GM21723 (cell line): ENCODE measurements around the gene ADCYAP1R1.

ENCODE experiments used
- ATAC-seq: cut with Tn5 transposase; IDR thresholded peaks from one replicate; pipeline ENCODE4 v1.9.1; 2021; ENCODE audit warnings: mild to moderate bottlenecking, moderate library complexity; ENCODE audit not compliant: unreplicated experiment

Gene ADCYAP1R1

DNA sequence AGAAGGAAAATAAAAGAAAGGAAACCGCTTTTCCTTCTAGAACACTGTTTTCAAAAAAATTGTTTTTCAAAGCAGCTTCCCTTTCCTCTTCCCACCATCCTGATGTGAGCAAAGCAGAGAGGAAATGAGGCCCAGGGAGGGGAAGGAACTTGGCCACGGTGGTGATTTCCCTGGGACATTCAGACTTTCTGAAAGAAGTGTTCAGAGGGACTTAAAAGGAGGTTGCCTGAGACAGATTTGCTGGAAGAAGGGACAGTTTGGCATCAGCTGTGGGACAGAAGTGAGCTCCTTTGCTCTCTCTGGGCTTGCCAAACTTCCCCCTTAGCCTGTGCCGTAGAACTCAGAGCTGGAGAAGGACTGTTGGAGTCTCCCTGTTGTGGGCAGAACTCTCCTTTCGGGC, 30.3 kb downstream of the ADCYAP1R1 start:
- no peak for ATAC-seq

DNA sequence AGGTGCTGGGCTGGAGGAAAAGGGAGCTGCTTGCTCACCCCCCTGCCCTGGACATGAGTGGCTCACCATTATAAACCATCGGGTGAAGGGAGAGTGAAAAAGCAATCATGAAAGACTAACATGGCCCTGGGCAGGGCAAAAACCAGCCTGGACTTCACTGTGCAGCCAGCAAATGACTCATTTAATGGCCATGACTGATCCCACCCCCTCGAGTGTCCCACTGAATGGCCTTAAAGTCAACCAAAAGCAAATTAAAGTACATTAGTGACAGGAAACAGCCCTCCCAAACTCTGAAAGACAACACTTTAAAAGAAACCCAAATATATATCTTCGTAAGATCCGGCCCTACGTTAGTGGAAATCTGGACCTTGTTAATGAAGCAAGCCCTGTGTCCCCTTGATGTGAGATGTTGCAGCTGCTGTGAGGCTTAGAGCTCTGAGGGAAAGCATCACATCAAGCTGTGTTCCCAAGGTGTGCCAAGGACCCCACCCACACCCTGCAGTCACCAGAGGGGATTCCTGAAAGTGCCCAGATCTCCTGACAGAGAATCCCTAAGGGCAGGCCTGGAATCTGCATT, 31.2 kb downstream of the ADCYAP1R1 start:
- ATAC-seq: no peak

DNA sequence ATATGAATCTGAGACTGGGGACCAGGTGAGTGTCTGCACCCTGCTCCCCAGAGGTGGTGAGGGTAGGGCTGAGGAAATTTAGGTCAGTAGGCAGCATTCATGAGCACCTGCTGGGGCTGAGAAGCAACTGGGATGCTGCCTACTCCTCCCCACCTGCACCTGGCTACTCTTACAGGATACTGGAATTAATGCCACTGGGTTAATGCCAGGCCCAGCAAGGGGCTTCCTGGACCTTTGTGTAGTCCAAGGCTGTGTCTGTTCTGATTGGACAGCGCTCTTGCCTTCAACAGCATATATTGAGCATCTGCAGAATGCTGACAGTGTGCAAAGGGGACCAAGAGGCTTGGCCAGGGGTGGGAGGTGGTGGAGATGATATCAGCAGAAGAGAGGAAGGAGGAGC, 32.1 kb downstream of the ADCYAP1R1 start:
- ATAC-seq: no peak

DNA sequence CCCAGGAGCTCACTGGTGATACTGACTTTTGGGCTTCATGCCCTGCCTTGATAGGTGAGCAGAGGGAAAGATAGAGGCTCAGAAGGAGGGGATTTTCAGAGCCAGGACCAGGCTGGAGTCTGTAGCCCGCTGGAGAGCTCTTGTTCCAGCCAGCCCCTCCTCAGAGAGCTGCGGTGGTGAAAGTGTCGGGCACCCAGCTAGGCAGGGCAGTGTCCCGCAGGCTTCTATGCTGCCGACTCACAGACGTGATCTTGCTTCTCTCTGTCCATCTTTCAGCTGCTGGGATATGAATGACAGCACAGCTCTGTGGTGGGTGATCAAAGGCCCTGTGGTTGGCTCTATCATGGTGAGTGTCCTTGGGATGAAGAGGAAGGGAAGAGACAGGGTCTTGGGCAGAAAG, 35.2 kb downstream of the ADCYAP1R1 start:
- ATAC-seq: no peak

DNA sequence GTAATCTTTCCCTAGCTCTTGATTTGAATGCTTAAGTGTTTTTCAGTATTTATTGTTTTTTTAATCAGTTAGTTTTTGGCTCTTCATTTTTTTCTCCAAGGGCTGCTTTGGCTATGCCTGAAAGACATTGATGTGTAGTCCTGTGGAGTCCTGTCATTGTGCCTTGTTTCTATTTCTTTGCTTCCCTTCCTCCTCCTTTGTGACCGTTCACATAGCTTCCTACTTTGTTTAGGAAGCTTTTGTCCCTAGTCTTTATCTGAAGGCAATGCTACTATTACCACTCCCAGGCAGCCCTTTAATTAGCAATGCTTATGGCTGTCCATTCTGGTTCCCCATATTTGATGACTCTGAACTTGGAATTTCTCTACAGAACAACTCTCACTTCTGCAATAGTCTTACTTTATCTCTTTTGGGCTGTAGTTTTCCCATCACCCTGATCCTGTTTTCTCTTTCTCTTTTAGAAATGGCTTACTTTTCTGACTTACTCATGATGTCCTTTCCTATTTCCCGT, 39.9 kb downstream of the ADCYAP1R1 start:
- ATAC-seq: no peak

DNA sequence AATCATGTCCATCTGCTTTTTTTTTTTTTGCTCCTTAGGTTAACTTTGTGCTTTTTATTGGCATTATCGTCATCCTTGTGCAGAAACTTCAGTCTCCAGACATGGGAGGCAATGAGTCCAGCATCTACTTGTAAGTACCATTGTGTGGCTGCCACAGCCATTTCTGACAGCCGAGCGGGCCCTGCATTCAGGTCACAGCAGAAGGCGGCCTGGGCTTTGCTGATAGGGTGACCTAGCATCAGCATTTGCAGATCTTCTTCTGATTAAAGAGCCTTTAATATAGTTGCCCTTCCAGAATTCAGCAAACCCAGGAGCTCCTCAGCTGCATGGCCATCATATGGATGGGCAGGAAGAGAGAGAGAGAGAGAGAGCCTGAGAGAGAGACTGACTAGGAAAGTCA, 40.5 kb downstream of the ADCYAP1R1 start:
- ATAC-seq: no peak

DNA sequence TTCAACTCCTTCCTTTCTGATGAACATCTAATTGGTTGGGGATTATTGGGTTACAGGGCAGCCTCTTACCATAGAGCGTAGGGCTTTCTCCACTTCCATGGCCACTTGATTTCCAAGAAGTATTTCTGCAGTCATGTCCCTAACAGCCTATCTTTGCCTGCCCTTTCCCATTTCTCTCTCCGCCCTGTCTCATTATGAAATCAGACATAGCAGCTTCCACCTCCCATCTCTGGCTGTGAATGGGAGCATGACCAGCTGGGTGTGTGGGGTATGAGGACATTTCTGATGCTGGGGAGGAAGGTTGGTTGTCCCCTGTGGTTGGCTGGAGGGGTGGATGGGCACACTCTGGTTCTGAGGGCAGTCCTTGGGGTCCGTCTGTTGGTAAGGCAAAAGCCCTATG, 41.2 kb downstream of the ADCYAP1R1 start:
- ATAC-seq: no peak

DNA sequence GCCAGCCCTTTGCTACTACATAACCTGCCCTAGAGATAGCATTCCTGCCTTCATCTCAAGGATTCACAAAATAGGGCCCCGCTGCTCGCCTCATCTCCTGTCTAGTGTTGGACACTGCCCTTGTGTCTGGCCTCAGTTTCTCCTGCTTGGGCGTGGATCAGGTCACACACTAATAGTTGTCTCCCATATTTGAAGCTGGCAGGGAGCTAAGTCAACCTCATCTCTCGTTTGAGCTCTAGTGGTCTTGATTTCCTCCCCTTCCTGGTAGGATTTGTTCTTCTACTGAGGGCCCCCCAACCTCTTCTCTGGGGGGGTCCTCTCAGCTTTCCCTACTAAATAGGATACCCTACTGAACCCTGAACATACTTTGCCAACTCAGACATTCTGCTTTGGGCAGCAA, 42.2 kb downstream of the ADCYAP1R1 start:
- ATAC-seq: no peak

DNA sequence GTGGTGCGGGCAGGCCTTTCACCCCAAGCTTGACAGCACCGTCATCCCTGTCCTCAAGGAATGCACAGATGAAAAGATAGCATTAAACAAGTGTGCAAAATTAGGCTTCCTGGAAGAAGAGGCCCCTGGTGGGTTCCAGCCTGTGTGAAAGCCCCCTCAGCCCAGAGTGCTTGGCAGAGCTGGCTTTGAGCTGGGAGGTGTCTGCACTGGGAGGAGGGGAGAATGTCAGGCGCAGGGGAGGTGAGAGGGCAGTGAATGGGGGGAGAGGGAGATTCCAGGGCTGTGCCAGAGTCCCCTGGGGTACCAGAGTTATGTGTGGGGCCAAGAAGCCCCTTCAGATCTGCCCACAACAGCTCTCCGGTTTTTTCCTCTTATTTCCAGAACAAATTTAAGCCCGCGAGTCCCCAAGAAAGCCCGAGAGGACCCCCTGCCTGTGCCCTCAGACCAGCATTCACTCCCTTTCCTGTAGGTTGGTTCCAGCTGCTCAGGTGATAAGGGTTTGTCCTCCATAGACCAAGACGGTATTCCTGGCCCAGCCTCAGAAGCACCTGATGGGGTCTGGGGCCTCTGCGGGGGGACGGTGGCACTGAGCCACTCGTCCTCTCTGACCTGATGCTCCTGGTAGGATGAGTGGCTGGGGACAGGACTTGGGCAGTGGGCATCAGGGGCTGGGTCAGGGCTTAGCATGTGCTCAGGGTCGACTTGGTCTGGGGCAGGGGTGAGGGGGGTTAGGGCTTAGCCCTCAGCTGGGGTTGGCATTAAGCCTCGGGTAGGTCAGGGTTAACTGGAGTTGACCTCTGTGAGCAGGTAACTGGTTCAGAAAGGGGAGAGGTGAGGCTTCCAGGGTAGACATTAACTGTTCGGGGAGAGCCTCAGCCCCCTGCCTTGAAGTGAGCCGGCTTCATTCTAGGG, 43.4 kb downstream of the ADCYAP1R1 start:
- ATAC-seq: no peak

DNA sequence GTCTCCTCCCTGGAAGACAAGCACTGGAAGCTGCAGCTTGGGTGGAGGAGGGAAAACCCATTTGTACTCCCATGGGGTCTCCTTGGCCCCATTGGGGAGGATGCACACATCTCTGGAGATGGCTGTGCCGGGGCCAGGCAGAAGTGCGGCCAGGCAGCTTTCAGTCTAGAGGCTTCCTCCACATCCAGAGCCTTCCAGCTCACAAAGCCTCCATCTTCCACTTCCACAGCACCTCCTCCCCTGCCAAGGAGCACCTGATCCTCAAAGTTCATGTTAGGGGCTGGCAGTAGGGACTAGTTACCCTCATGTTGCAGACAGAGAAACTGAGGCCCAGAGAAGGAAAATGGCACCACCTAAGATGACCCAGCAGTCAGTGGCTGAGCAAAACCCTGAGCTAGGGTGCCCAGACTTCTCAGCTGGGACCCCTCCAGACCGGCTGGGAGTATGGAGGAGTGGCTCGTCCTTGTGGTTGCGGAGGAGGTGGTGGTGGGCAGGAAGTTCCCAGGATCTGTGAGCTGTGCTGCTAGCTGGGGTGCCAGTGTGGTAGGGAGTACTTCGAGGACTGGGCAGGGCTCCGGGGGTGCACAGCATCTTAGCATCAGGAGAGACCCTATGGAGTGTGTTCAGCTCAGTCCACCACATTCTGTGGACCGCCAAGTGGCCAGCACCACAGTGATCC, 44.2 kb downstream of the ADCYAP1R1 start:
- no peak for ATAC-seq

DNA sequence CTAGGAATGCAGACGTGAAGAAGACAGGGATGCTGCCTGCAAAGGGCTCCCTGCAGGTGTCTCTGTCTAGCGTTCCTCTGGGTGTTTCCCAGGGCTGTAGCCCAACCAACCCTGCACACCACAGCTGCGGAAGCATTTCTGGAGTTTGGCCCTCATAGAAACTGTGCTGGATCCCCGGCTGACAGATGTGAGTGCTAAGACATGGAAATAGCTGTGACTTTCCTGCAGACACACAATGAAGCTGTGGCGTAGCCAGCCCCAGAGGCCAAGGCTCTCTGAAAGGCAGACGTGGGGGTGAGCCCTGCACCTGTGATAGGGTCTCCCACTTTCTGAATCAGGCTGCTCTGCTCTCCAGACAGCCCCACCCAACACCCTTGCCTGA, 44.8 kb downstream of the ADCYAP1R1 start:
- ATAC-seq: no peak

DNA sequence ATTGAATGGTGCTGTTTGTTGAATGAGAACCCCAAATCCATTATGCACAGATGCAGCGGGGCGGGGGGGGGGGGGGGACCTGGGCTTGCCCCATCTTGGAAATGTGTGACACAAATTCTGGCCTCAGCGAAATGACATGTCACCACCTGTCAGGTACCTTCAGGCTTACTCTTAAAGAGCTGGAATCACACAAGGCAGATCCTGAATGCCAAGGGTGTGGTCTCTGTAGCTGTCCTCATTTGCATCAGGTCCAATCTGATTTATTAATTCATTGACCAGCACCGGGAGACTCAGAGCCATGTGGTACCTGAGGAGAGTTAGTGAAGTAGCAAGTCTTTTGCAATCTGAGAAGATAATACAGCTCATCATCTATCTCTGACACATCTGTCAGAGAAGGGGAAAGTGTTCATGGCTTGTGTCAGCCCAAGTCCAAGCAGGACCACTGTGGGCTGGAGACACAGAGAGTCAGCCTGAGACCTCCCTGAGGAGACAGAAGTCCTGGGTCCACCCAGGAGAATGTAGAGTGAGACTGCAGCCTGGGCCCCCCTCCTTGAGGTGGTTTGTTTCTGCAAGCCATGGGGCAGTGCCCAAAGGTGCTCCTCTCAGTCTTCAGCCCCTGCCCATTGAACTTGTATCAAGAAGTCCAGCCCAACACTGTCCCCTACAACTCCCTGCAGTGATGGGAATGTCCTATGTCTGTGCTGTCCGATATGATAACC, 46.7 kb downstream of the ADCYAP1R1 start:
- ATAC-seq: no peak

DNA sequence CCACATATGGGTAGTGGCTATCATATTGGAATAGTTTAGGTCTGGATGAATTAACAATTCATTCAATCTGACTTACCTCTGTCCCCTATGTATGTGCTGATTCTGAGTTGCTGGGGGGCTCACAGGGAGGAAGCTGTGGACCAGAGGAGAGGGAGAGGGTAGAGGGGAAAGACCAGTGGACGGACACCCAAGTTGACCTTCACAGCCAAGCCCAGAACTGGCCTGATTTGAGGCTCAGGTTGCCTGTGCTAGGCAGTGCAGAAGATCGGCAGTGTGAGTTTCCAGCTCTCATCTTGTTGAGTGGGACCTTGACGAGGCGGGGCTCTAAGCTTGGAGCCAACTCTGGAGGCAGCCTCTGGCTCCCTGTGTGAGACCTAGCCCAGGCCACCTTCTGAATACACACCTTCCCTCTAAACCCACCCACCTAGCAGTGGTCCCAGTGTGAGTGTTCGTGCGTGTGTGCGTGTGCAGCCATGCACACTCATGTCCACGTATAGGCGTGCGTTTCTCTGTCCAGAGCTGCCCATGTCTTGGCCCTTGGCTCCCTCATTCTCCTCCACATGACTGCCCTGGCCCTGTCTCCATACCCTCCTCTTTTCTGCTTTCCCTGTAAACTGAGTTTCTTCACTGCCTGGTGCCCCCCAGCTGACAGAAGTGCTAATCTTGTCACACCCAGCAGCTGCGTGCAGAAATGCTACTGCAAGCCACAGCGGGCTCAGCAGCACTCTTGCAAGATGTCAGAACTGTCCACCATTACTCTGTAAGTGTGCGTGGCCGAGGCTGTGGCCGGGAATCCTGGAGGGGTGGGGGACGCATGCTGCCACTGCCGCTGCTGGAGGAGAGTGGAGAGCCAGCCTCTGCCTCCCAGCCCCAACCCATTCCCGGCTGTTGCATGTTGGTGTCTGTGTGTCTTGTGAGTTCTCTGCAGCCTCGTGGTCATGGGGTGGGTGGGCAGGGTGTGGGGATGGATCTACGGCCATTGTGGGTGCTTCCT, 47.6 kb downstream of the ADCYAP1R1 start:
- no peak for ATAC-seq

DNA sequence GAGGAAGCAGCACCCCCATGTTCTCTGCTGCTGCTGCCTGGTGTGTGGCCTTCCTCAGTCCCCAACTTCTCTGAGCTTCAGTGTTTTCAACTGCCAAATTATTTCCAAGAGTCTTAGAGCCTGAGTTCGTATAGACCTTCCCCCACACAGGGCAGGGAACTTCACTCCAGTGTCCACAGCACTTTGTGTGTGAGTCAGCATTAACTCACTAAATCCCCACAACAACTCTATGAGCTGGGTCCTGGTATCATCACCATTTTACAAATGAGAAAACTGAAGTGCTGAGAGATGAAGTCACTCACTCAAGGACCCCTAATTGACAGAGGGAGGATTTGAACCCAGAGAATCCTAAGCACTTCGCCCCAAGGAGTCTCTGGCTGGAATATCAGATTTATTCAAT, 48.3 kb downstream of the ADCYAP1R1 start:
- ATAC-seq: no peak

DNA sequence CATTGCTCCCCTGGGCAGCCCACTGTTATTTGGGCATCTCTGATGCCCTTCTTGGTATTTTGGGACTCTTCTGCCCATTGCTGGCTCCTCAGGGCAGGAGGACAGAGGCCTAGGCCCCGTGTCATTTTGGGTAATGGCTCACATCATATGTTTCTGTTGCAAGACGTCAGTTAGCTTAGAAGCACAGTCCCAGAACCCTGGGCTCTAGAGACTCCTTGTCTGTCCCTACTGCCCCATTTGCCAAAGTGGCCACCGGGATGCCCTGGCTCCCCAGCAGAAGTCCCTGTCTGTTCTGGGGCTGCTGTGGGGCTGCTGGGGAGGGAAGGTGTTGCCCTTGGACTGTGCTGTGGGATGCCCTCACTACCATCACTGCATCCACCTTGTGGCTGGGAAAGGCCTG, 48.8 kb downstream of the ADCYAP1R1 start:
- no peak for ATAC-seq

DNA sequence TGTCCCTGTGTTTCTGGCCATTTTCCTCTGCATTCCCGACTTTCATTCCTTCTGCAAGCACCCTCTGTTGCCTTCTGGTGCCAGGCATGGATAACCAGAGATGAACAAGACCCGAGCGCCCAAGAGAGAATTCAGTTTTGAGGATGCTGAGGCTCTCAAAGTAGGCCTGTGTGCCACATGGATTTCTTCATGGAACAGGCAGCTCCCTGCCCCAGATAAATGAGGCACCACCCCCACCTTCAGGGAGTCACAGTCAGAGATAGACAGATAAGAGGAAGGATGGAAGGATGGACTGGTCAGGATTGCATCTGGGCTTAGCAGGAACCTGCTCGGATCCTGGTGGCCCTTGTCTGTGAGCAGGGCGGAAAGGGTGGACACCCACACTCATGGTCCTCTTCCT, 49.4 kb downstream of the ADCYAP1R1 start:
- no peak for ATAC-seq

DNA sequence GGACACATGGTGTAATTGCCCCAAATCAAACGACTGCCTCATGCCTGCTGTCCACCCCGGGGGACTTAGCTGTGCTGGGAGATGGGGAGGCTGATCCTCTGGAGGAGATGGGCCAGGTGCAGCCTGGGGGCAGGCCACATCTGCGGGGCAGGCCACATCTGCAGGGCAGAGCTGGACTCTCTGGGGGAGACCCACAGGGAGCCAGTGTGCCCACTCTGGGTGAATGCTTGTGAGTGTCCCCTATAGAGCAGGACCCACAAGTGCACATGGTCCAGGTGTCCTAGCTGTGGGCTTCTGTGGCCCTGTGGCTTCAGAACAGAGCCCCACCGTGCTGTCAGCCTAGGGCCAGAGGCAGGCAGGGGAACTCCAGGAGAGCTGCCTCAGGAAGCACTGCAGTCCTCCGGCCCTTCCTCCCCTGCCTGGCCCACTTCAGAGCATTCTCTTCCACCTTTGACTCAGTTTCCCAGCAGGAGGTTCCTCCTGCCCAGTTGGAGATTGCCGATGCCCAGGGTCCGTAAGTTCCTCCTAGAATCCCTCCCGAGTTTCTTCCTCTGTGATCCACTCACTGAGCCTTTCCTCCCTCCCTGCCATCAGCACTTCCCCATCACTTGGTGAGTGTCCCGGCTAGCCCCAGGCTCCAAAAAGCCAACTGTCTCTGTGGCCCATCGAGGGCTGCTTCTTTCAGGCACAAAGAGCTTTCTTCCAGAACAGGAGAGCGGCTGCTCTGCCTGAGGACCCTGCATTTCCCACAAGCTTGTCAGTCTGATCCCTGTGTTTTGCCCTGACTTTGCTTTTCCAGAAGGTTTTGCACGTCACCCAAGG, 50.3 kb downstream of the ADCYAP1R1 start:
- ATAC-seq: no peak

DNA sequence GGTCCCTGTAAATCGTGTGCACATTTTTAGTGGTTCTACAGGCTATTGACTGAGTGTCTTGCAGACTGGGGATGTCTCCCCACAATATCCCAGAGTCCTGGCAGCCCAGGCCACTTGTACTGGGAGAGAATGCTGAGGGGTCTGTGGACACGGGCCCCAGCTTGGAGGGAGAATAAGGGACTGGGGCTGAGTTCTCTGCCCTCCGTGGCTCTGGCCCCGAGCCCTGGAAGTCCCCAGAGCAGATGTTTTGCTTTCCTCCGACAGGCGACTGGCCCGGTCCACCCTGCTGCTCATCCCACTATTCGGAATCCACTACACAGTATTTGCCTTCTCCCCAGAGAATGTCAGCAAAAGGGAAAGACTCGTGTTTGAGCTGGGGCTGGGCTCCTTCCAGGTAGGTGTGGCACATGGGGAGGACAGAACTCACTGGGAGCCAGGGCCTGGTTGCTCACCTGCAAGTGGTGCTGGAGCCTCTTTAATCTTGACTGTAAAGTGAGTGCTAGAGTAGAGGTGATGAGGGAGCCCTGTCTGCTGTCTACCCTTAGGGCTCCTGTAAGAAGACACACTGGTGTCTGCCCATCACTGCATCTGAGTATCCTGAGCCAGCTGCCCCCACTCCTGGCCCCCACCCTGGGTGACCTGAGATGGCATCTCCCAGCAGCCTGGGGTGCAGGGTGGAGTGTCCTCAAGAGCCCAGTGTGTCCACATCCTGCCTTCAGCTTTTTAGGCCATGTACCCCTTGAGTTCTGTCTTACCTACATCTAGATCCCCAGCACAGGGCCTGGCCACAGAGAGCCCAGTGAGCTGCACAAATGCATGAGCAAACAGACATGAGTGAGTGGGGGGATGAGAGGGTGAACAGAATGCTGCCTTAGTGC, 51.1 kb downstream of the ADCYAP1R1 start:
- no peak for ATAC-seq
